Adrenal gland (tissue), 5 donors: ENCODE results near the gene CABYR.

Experiments used
- POLR2A ChIP-seq, 2 donors: fragments of 450-650 bp; IDR thresholded peaks; one replicate each; pipeline ENCODE4 v1.6.1; 2017; ENCODE audit warnings: antibody characterized with exemption in 2 of 2, mild to moderate bottlenecking in 2 of 2, moderate library complexity in 1 of 2
- TF ChIP-seq, protein P1 (sequence below), 6 experiments: fragments of 450-650 bp in 4 of 6; fragments of 200-600 bp in 2 of 6; sonication (generic) in 1 of 6; IDR thresholded peaks; 1 replicate in 5 of 6; 2 replicates in 1 of 6; pipeline versions ENCODE4 v1.5.1 to v1.8.0; 2016 to 2021; ENCODE audit warnings: antibody characterized with exemption in 6 of 6, mild to moderate bottlenecking in 2 of 6, moderate library complexity in 1 of 6
- donor health status: DM: no; HTN: no; CAD: no.

DNA sequence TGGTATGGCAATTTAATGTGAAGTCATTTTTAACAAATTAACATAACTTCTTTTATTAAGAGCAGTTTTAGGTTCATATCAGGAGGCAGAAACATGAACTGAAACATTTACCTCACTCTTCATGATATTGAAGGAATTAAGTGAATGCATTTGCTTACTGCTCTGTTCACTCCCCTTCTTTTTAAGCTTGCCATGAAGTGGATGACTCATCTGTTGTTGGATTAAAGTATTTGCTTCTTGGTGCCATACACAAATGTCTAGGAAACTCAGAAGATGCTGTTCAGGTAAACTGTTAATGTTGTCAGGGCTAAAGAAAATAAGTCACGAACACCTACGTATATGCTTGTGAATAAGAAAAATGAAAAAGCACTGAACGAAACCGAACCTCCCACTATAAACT lies 10.2 kb upstream of the CABYR start:
- TF ChIP-seq, protein P1, sequence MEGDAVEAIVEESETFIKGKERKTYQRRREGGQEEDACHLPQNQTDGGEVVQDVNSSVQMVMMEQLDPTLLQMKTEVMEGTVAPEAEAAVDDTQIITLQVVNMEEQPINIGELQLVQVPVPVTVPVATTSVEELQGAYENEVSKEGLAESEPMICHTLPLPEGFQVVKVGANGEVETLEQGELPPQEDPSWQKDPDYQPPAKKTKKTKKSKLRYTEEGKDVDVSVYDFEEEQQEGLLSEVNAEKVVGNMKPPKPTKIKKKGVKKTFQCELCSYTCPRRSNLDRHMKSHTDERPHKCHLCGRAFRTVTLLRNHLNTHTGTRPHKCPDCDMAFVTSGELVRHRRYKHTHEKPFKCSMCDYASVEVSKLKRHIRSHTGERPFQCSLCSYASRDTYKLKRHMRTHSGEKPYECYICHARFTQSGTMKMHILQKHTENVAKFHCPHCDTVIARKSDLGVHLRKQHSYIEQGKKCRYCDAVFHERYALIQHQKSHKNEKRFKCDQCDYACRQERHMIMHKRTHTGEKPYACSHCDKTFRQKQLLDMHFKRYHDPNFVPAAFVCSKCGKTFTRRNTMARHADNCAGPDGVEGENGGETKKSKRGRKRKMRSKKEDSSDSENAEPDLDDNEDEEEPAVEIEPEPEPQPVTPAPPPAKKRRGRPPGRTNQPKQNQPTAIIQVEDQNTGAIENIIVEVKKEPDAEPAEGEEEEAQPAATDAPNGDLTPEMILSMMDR (IDR thresholded peaks at IDR 0.05): no peak
- no peak for TF ChIP-seq POLR2A (IDR thresholded peaks at IDR 0.05)
